ENCODE data around the gene PSD2. TPM values are rescaled to one million over a fixed set of nuclear protein-coding genes. Genes with fewer than 3 reads are reported as not detected.

The PSD2 gene
- total and polyA plus RNA-seq, 2 experiments from 2014 or later = under 0.01 TPM; not detected in 1

- Histone ChIP-seq H3K27me3 (replicated peaks; ENCODE audit: insufficient read depth) (no peaks in the 10 kb centered on the region), H2AFZ (no peak overlapping the region), H3K9me3 (ENCODE audit: low read depth) (no peaks in the 10 kb centered on the region), H4K20me1 (ENCODE audit: insufficient read depth) (no peaks in the 10 kb centered on the region), H3F3A (ENCODE audit: insufficient read depth) (no peaks in the 10 kb centered on the region), H3K4me1 (ENCODE audit: insufficient read depth) (no peaks in the 10 kb centered on the region), H3K27ac (no peak overlapping the region), H3K36me3 (ENCODE audit: low read depth) (no peaks in the 10 kb centered on the region), H3K9me2 (ENCODE audit: insufficient read depth) (no peaks in the 10 kb centered on the region), H3K4me2 (ENCODE audit: unreplicated experiment) (no peak overlapping the region), H3K9ac (no peak overlapping the region), H3K79me2 (ENCODE audit: insufficient read depth) (no peaks in the 10 kb centered on the region), H3K4me3 (no peak overlapping the region)
- 74 to 76% methylated on average over 2 of the region's 2 CpGs for WGBS, 2 experiments (ENCODE audit: low coverage in 1 of 2, low lambda C conversion rate in 2 of 2, missing lambda C conversion rate in 2 of 2)
- TF ChIP-seq EZH2 (IDR thresholded peaks at IDR 0.05; ENCODE audit: insufficient read depth, poor library complexity, severe bottlenecking) (no peak), EZH2phosphoT487 (IDR thresholded peaks at IDR 0.05; ENCODE audit: insufficient read depth, low read depth) (no peak)
- DNase-seq = no peak
- in situ Hi-C loops (cut with MboI) = no loop called here
These were observed 24.9 kb upstream of the PSD2 start for GRCh38 chr5:139770722-139771121.

- no peaks in the 10 kb centered on the region for H3K79me2 ChIP-seq (ENCODE audit: insufficient read depth)
- H3K27ac ChIP-seq = no peak overlapping the region
- no peaks in the 10 kb centered on the region for H3K9me2 ChIP-seq (ENCODE audit: insufficient read depth)
- H3K4me3 ChIP-seq = no peak overlapping the region
- no peak overlapping the region for H3K9ac ChIP-seq
- H4K20me1 ChIP-seq (ENCODE audit: insufficient read depth) = no peaks in the 10 kb centered on the region
- 77 to 85% methylated on average over 8 of the region's 8 CpGs for whole genome bisulfite sequencing, 2 experiments (ENCODE audit: low coverage in 1 of 2, low lambda C conversion rate in 2 of 2, missing lambda C conversion rate in 2 of 2)
- no peak for DNase-seq
- no peak for TF ChIP-seq EZH2phosphoT487 (IDR thresholded peaks at IDR 0.05; ENCODE audit: insufficient read depth, low read depth)
- no peak for TF ChIP-seq EZH2 (IDR thresholded peaks at IDR 0.05; ENCODE audit: insufficient read depth, poor library complexity, severe bottlenecking)
- no peaks in the 10 kb centered on the region for H3F3A ChIP-seq (ENCODE audit: insufficient read depth)
- H3K9me3 ChIP-seq (ENCODE audit: low read depth) = no peaks in the 10 kb centered on the region
- no peaks in the 10 kb centered on the region for H3K4me1 ChIP-seq (ENCODE audit: insufficient read depth)
- no peak overlapping the region for H2AFZ ChIP-seq
- in situ Hi-C loops (cut with MboI) = no loop called here
- no peaks in the 10 kb centered on the region for H3K27me3 ChIP-seq (replicated peaks; ENCODE audit: insufficient read depth)
- no peaks in the 10 kb centered on the region for H3K36me3 ChIP-seq (ENCODE audit: low read depth)
- H3K4me2 ChIP-seq (ENCODE audit: unreplicated experiment) = no peak overlapping the region
These were observed 23.4 kb upstream of the PSD2 start for GRCh38 chr5:139772089-139772791.

DNA sequence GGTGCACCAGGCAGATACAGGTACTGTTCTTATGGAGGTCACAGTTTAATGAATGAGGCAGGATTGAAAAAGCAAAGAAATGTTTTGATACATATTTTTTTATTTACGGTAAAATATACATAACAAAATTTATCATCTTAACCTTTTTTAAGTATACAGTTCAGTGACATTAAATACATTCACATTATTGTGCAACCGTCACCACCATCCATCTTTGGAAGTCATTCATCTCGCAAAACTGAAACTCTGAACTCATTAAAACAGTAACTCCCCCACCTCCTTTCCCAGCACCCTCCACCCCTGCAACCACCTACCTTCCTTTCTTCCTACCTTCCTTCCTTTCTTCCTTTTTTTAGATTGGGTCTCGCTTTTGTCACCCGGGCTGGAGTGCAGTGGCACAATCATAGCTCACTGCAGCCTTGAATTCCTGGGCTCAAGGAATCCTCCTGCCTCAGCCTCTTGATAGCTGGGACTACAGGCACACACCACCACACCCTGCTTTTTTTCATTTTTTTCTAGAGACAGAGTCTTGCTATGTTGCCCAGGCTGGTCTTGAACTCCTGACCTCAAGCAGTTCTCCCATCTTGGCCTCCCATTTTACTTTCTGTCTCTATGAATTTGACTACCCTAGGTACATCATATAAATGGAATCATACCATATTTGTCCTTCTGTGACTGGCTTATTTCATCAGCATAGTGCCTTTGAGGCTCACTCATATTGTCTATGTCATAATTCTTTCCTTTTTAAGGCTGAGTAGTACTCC, 22.5 kb upstream of the PSD2 start:
- Histone ChIP-seq H3K9me3 (ENCODE audit: low read depth) (no peaks in the 10 kb centered on the region), H3K4me1 (ENCODE audit: insufficient read depth) (no peaks in the 10 kb centered on the region), H3F3A (ENCODE audit: insufficient read depth) (no peaks in the 10 kb centered on the region), H3K79me2 (ENCODE audit: insufficient read depth) (no peaks in the 10 kb centered on the region), H3K36me3 (ENCODE audit: low read depth) (no peaks in the 10 kb centered on the region), H2AFZ (no peak overlapping the region), H3K9ac (no peak overlapping the region), H3K4me3 (no peak overlapping the region), H3K9me2 (ENCODE audit: insufficient read depth) (no peaks in the 10 kb centered on the region), H4K20me1 (ENCODE audit: insufficient read depth) (no peaks in the 10 kb centered on the region), H3K27me3 (replicated peaks; ENCODE audit: insufficient read depth) (no peaks in the 10 kb centered on the region), H3K27ac (no peak overlapping the region), H3K4me2 (ENCODE audit: unreplicated experiment) (no peak overlapping the region)
- no peak for DNase-seq
- TF ChIP-seq EZH2 (IDR thresholded peaks at IDR 0.05; ENCODE audit: insufficient read depth, poor library complexity, severe bottlenecking) (no peak), EZH2phosphoT487 (IDR thresholded peaks at IDR 0.05; ENCODE audit: insufficient read depth, low read depth) (no peak)
- WGBS, 2 experiments (ENCODE audit: low coverage in 1 of 2, low lambda C conversion rate in 2 of 2, missing lambda C conversion rate in 2 of 2) = 76 to 77% methylated on average over 4 to 5 of the region's 5 CpGs
- in situ Hi-C loops (cut with MboI) = no loop called here

DNA sequence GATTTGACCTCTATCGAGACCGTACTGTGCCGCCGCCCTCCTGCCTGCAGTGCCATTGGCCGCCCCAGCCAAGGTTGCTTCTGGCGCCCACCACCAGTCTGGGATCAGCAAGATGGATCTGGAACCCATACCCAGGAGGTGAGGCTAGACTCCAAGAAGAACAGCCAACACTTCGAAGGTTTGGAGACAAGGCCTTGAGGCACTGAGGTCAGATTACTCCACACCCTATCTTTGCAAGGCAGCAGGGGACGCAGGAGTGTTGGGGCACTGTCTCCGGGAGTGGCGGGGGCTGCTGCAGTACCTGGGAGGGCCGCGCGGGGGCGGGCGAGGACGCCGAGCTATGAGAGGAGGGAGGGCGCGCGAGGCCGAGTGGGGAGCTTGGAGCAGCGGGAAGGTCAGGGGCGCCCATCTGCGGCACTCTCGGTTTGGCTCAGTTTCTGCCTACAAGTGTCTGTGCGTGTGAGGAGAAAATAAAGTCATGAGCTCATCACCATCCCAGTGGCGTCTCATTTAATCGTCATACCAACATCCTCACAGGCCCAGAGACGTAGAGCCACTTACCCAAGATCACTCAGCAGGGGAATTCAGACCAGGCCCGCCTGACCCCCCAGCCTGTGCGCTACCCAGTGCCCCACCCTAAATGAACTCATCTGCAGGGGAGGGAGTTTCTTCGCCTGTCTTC, 20.5 kb upstream of the PSD2 start:
- TF ChIP-seq EZH2 (IDR thresholded peaks at IDR 0.05; ENCODE audit: insufficient read depth, poor library complexity, severe bottlenecking) = no peak
- no peak for TF ChIP-seq EZH2phosphoT487 (IDR thresholded peaks at IDR 0.05; ENCODE audit: insufficient read depth, low read depth)
- peak; percentile 78 for DNase-seq
- 0 out of 2 replicates have a peak, but pooled peaks cover 3% of the 10 kb centered on the region for H3K27me3 ChIP-seq (replicated peaks; ENCODE audit: insufficient read depth)
- H3K27ac ChIP-seq = no peak overlapping the region
- no peak overlapping the region for H2AFZ ChIP-seq
- no peaks in the 10 kb centered on the region for H4K20me1 ChIP-seq (ENCODE audit: insufficient read depth)
- H3F3A ChIP-seq (ENCODE audit: insufficient read depth) = no peaks in the 10 kb centered on the region
- H3K9ac ChIP-seq = no peak overlapping the region
- no peaks in the 10 kb centered on the region for H3K4me1 ChIP-seq (ENCODE audit: insufficient read depth)
- no peak overlapping the region for H3K4me3 ChIP-seq
- in situ Hi-C loops (cut with MboI) = loop anchor here (25.0 kb wide), 1 partner anchor 387 kb away; no protein-coding TSS in a partner anchor
- no peaks in the 10 kb centered on the region for H3K36me3 ChIP-seq (ENCODE audit: low read depth)
- H3K9me2 ChIP-seq (ENCODE audit: insufficient read depth) = no peaks in the 10 kb centered on the region
- no peaks in the 10 kb centered on the region for H3K79me2 ChIP-seq (ENCODE audit: insufficient read depth)
- no peaks in the 10 kb centered on the region for H3K9me3 ChIP-seq (ENCODE audit: low read depth)
- 23 to 35% methylated on average over 19 to 32 of the region's 32 CpGs for WGBS, 2 experiments (ENCODE audit: low coverage in 1 of 2, low lambda C conversion rate in 2 of 2, missing lambda C conversion rate in 2 of 2)
- no peak overlapping the region for H3K4me2 ChIP-seq (ENCODE audit: unreplicated experiment)

All from GM23248 (cell line).